ENCODE data around the gene ARHGEF28. TPM values are rescaled to one million over a fixed set of nuclear protein-coding genes. Genes with fewer than 3 reads are reported as not detected.

Gene ARHGEF28
- total and polyA plus RNA-seq, 2 of the 13 experiments (the other 11 are each of a cell fraction or from before 2014, with no cell fraction given), result 17.4 to 34.1 TPM

DNA sequence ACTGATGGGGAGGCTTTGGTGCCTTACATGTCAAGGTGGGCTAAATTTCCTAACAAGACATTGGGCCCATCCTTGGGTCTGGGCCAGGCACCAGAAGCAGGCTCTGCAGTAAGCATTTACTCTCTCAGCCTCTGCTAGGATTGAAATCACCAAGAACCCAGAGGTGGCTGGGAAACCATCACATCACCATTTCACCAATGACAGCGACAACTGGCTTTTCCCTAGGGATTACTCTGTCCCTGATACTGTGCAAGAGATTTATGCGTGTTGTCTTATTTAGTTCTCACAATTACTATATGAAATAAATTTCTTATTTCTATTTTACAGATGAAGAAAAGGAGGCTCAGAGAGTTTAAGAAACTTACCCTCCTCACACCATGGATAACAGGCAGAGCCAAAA is 342.2 kb downstream of the ARHGEF28 start (continued):
- no peak for TF ChIP-seq ZNF660 (CRISPR knock-in tag; IDR thresholded peaks at IDR 0.05; ENCODE audit: borderline replicate concordance, low read depth)
- TF ChIP-seq, protein P1, sequence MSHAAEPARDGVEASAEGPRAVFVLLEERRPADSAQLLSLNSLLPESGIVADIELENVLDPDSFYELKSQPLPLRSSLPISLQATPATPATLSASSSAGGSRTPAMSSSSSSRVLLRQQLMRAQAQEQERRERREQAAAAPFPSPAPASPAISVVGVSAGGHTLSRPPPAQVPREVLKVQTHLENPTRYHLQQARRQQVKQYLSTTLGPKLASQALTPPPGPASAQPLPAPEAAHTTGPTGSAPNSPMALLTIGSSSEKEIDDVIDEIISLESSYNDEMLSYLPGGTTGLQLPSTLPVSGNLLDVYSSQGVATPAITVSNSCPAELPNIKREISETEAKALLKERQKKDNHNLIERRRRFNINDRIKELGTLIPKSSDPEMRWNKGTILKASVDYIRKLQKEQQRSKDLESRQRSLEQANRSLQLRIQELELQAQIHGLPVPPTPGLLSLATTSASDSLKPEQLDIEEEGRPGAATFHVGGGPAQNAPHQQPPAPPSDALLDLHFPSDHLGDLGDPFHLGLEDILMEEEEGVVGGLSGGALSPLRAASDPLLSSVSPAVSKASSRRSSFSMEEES (CRISPR knock-in tag; IDR thresholded peaks at IDR 0.05), result no peak
- TF ChIP-seq PRDM10 (CRISPR knock-in tag; IDR thresholded peaks at IDR 0.05; ENCODE audit: low read depth), result no peak
- TF ChIP-seq GZF1 (CRISPR knock-in tag; IDR thresholded peaks at IDR 0.05), result no peak
- no peak for TF ChIP-seq ZNF850 (CRISPR knock-in tag; conservative IDR thresholded peaks at IDR 0.05)
- no peak for TF ChIP-seq POLR2AphosphoS2 (IDR thresholded peaks at IDR 0.05; ENCODE audit: low read depth, low read length)
- TF ChIP-seq ZFP36L1 (CRISPR knock-in tag; IDR thresholded peaks at IDR 0.05), result no peak
- no peak for TF ChIP-seq FOXP4 (CRISPR knock-in tag; IDR thresholded peaks at IDR 0.05)
- TF ChIP-seq KIAA2018 (CRISPR knock-in tag; IDR thresholded peaks at IDR 0.05; ENCODE audit: borderline replicate concordance), result no peak
